ENCODE data around the gene PGAP2. TPM values are rescaled to one million over a fixed set of nuclear protein-coding genes. Genes with fewer than 3 reads are reported as not detected.

PGAP2 gene
- polyA plus RNA-seq, 1 donor (not counting 4 experiments of a cell fraction or from before 2014, with no cell fraction given) = 37.3 TPM

GRCh38 chr11:3840870-3841425 is 32.6 kb downstream of the PGAP2 start, which contains the start of gene RHOG:
RHOG (minus strand) TSS chr11:3840959; CDS start chr11:3828138, 12,821 bp downstream.
- FAIRE-seq = no peak
- H3K4me1 ChIP-seq (ENCODE audit: control insufficient read depth, extremely low read depth, insufficient read depth, low read length) = peaks cover 21% of the 10 kb centered on the region
- peaks cover 3% of the 10 kb centered on the region for H4K20me1 ChIP-seq (ENCODE audit: control insufficient read depth, extremely low read depth, insufficient read depth, low read length)
- no peaks in the 10 kb centered on the region for H3K27me3 ChIP-seq (ENCODE audit: control insufficient read depth, extremely low read depth, insufficient read depth, low read length)
- H3K79me2 ChIP-seq (ENCODE audit: control insufficient read depth, insufficient read depth, low read length) = peaks cover 45% of the 10 kb centered on the region
- H3K36me3 ChIP-seq (ENCODE audit: control insufficient read depth in 2 of 2, extremely low read depth in 1 of 2, insufficient read depth in 2 of 2, low read length in 2 of 2) = peaks cover 1 to 3% of the 10 kb centered on the region in 2 experiments
- H3K4me2 ChIP-seq (ENCODE audit: control insufficient read depth, extremely low read depth, insufficient read depth, low read depth, low read length) = peak within 1 kb of the TSS; percentile 98
- H3K4me3 ChIP-seq (ENCODE audit: control insufficient read depth in 2 of 3, extremely low read depth in 1 of 3, insufficient read depth in 2 of 3, low read depth in 1 of 3, low read length in 3 of 3) = peak within 1 kb of the TSS; percentile 60 to 87 (median 79)
- peak within 1 kb of the TSS; percentile 82 for H3K9ac ChIP-seq (ENCODE audit: control insufficient read depth, extremely low read depth, insufficient read depth, low read length)
- peak within 1 kb of the TSS; percentile 44 for H3K27ac ChIP-seq (ENCODE audit: control insufficient read depth, insufficient read depth, low read length)
- dilution Hi-C loops (cut with MboI; ENCODE audit: extremely low pct_ligation_motif_present, low sequenced_read_pairs) = no loop called here
- no peaks in the 10 kb centered on the region for H3K9me1 ChIP-seq (ENCODE audit: control insufficient read depth, extremely low read depth, insufficient read depth, low read length)
- no peaks in the 10 kb centered on the region for H3K9me3 ChIP-seq (ENCODE audit: control insufficient read depth, low read depth, low read length)
- no peak for TF ChIP-seq CTCF (optimal IDR thresholded peaks at IDR 0.05 in 1 of 3, IDR thresholded peaks at IDR 0.05 in 1 of 3, conservative IDR thresholded peaks at IDR 0.05 in 1 of 3; ENCODE audit: extremely low read depth in 1 of 3, insufficient read depth in 2 of 3, low read length in 3 of 3)
- TF ChIP-seq EZH2 (IDR thresholded peaks at IDR 0.05; ENCODE audit: low read length) = no peak
- DNase-seq (ENCODE audit: low read depth, low spot score) = no peak
- H2AFZ ChIP-seq (ENCODE audit: control insufficient read depth, low read length) = peak within 1 kb of the TSS; percentile 55

- H4K20me1 ChIP-seq (ENCODE audit: control insufficient read depth, extremely low read depth, insufficient read depth, low read length) = peaks cover 3% of the 10 kb centered on the region
- dilution Hi-C loops (cut with MboI; ENCODE audit: extremely low pct_ligation_motif_present, low sequenced_read_pairs) = no loop called here
- DNase-seq (ENCODE audit: low read depth, low spot score) (no peak), FAIRE-seq (no peak)
- H3K79me2 ChIP-seq (ENCODE audit: control insufficient read depth, insufficient read depth, low read length) = peaks cover 38% of the 10 kb centered on the region
- H3K27ac ChIP-seq (ENCODE audit: control insufficient read depth, insufficient read depth, low read length) = peak overlapping the region; percentile 37
- no peaks in the 10 kb centered on the region for H3K9me3 ChIP-seq (ENCODE audit: control insufficient read depth, low read depth, low read length)
- TF ChIP-seq EZH2 (IDR thresholded peaks at IDR 0.05; ENCODE audit: low read length) (no peak), CTCF (optimal IDR thresholded peaks at IDR 0.05 in 1 of 3, IDR thresholded peaks at IDR 0.05 in 1 of 3, conservative IDR thresholded peaks at IDR 0.05 in 1 of 3; ENCODE audit: extremely low read depth in 1 of 3, insufficient read depth in 2 of 3, low read length in 3 of 3) (peak; percentile 60 to 94 (median 73))
- H3K4me3 ChIP-seq (ENCODE audit: control insufficient read depth in 2 of 3, extremely low read depth in 1 of 3, insufficient read depth in 2 of 3, low read depth in 1 of 3, low read length in 3 of 3) = peak overlapping the region; percentile 23 to 79 (median 60)
- peak overlapping the region; percentile 50 for H2AFZ ChIP-seq (ENCODE audit: control insufficient read depth, low read length)
- no peaks in the 10 kb centered on the region for H3K27me3 ChIP-seq (ENCODE audit: control insufficient read depth, extremely low read depth, insufficient read depth, low read length)
- peak overlapping the region; percentile 11 for H3K4me2 ChIP-seq (ENCODE audit: control insufficient read depth, extremely low read depth, insufficient read depth, low read depth, low read length)
- no peaks in the 10 kb centered on the region for H3K9me1 ChIP-seq (ENCODE audit: control insufficient read depth, extremely low read depth, insufficient read depth, low read length)
- peak overlapping the region; percentile 82 for H3K9ac ChIP-seq (ENCODE audit: control insufficient read depth, extremely low read depth, insufficient read depth, low read length)
- peaks cover 21% of the 10 kb centered on the region for H3K4me1 ChIP-seq (ENCODE audit: control insufficient read depth, extremely low read depth, insufficient read depth, low read length)
- no peaks in the 10 kb centered on the region for H3K36me3 ChIP-seq (ENCODE audit: control insufficient read depth in 2 of 2, extremely low read depth in 1 of 2, insufficient read depth in 2 of 2, low read length in 2 of 2)
These were observed 33.3 kb downstream of the PGAP2 start for GRCh38 chr11:3841426-3842350.
